GM12878 (cell line): ENCODE results near the gene CYP1B1.

Experiments used
- BCL11A ChIP-seq: IDR thresholded peaks from 2 replicates; pipeline ENCODE4 v1.6.1; 2011; ENCODE audit warnings: low read depth, low read length
- FOXM1 ChIP-seq: IDR thresholded peaks from 2 replicates; pipeline ENCODE4 v1.6.1; 2012; ENCODE audit warnings: low read depth, mild to moderate bottlenecking, inconsistent platforms, low read length, moderate library complexity
- JUNB ChIP-seq: IDR thresholded peaks from 2 replicates; pipeline ENCODE4 v1.6.1; 2016; ENCODE audit warnings: antibody characterized with exemption, mild to moderate bottlenecking
- JUND ChIP-seq: IDR thresholded peaks from 2 replicates; pipeline ENCODE4 v1.6.1; 2012; ENCODE audit warnings: low read depth, mild to moderate bottlenecking, low read length, improper control_type of control experiment, moderate library complexity
- NFYA ChIP-seq: IDR thresholded peaks from 2 replicates; pipeline ENCODE4 v1.6.1; 2011; ENCODE audit warnings: low read depth, mild to moderate bottlenecking, low read length, improper control_type of control experiment, borderline replicate concordance
- RAD21 ChIP-seq: IDR thresholded peaks from 2 replicates; pipeline ENCODE4 v1.6.1; 2011; ENCODE audit warnings: mild to moderate bottlenecking, low read depth, low read length, moderate library complexity; ENCODE audit not compliant: insufficient read depth
- RCOR1 ChIP-seq: conservative IDR thresholded peaks from 2 replicates; pipeline ENCODE4 v1.6.1; 2012; ENCODE audit warnings: low read depth, low read length, improper control_type of control experiment
- ZNF207 ChIP-seq: fragments of 450-650 bp; IDR thresholded peaks from 2 replicates; pipeline ENCODE4 v1.6.1; 2014; ENCODE audit warnings: antibody characterized with exemption, mild to moderate bottlenecking, borderline replicate concordance
- TF ChIP-seq, protein P1 (sequence below), 3 experiments: IDR thresholded peaks in 2 of 3; conservative IDR thresholded peaks in 1 of 3; 2 replicates each; pipeline ENCODE4 v1.5.1; 2011; ENCODE audit warnings: low read depth in 3 of 3, low read length in 3 of 3, mild to moderate bottlenecking in 3 of 3, control low read depth in 2 of 3, moderate library complexity in 2 of 3, inconsistent platforms in 1 of 3, mixed read lengths in 1 of 3; ENCODE audit not compliant: control insufficient read depth in 2 of 3, insufficient read depth in 1 of 3; ENCODE audit errors: extremely low read depth in 1 of 3
- TF ChIP-seq, protein P2 (sequence below): fragments of 450-650 bp; formaldehyde crosslinking; IDR thresholded peaks from 2 replicates; pipeline ENCODE4 v1.4.0; 2022; ENCODE audit warnings: mild to moderate bottlenecking, moderate library complexity

DNA sequence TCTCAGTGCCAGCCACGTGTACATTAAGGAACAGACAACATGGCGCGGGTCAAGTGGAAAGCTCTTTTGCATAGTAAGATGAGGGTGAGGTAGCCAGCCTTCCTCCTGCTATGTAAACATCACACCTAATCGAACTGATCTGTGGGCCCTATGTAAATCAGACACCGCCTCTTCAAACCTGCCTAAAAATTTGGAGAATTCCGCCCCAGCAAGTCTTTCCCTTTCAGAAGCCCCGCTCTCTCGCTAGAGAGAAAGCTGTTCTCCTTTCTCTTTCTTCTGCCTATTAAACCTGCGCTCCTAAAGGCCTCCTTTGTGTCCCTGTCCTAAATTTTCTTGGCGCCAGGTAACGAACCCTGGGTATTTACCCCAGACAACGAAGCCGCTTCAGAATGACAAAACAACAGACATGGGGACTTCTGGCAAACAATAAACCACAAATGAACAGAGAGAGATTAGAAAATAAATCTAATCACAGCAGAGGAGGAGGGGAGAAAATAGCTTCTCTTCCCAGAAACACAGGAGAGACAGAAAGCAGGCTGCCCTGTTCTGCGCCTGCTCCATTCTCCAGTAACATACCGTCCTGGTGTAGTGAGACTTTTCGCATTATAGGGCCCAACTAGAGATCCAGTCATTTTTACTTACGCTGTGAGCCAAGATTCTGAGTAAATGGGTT, 31.9 kb upstream of the CYP1B1 start:
- TF ChIP-seq, protein P1, sequence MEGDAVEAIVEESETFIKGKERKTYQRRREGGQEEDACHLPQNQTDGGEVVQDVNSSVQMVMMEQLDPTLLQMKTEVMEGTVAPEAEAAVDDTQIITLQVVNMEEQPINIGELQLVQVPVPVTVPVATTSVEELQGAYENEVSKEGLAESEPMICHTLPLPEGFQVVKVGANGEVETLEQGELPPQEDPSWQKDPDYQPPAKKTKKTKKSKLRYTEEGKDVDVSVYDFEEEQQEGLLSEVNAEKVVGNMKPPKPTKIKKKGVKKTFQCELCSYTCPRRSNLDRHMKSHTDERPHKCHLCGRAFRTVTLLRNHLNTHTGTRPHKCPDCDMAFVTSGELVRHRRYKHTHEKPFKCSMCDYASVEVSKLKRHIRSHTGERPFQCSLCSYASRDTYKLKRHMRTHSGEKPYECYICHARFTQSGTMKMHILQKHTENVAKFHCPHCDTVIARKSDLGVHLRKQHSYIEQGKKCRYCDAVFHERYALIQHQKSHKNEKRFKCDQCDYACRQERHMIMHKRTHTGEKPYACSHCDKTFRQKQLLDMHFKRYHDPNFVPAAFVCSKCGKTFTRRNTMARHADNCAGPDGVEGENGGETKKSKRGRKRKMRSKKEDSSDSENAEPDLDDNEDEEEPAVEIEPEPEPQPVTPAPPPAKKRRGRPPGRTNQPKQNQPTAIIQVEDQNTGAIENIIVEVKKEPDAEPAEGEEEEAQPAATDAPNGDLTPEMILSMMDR (IDR thresholded peaks at IDR 0.05 in 2 of 3, conservative IDR thresholded peaks at IDR 0.05 in 1 of 3; ENCODE audit: control insufficient read depth in 2 of 3, extremely low read depth in 1 of 3, insufficient read depth in 1 of 3, low read depth in 3 of 3, low read length in 3 of 3): no peak
- TF ChIP-seq BCL11A (no peak), JUNB (no peak), RCOR1 (no peak), NFYA (no peak), RAD21 (no peak), FOXM1 (no peak), JUND (no peak), ZNF207 (no peak)
- TF ChIP-seq, protein P2, sequence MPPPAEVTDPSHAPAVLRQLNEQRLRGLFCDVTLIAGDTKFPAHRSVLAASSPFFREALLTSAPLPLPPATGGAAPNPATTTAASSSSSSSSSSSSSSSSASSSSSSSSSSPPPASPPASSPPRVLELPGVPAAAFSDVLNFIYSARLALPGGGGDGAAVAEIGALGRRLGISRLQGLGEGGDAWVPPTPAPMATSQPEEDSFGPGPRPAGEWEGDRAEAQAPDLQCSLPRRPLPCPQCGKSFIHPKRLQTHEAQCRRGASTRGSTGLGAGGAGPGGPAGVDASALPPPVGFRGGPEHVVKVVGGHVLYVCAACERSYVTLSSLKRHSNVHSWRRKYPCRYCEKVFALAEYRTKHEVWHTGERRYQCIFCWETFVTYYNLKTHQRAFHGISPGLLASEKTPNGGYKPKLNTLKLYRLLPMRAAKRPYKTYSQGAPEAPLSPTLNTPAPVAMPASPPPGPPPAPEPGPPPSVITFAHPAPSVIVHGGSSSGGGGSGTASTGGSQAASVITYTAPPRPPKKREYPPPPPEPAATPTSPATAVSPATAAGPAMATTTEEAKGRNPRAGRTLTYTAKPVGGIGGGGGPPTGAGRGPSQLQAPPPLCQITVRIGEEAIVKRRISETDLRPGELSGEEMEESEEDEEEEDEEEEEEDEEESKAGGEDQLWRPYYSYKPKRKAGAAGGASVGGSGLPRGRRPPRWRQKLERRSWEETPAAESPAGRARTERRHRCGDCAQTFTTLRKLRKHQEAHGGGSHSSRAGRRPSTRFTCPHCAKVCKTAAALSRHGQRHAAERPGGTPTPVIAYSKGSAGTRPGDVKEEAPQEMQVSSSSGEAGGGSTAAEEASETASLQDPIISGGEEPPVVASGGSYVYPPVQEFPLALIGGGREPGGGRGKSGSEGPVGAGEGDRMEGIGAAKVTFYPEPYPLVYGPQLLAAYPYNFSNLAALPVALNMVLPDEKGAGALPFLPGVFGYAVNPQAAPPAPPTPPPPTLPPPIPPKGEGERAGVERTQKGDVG (CRISPR knock-in tag): no peak
